ENCODE data around the gene ASPSCR1.

DNA sequence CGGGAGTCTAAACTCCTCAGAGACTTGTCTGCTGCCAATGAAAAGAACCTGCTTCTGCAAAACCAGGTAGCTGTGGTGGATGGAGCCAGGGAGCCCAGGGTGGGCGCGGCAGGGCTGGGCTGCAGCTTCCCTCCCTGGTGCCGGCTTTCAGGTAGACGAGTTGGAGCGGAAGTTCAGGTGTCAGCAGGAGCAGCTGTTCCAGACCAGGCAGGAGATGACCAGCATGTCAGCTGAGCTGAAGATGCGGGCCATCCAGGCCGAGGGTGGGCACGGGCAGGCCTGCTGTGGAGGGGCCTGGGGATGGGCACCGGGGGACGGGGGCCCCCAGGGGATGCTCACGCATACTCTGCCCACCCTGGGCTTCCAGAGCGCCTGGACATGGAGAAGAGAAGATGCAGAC, 50.8 kb downstream of the ASPSCR1 start:
- TF ChIP-seq, protein P1, sequence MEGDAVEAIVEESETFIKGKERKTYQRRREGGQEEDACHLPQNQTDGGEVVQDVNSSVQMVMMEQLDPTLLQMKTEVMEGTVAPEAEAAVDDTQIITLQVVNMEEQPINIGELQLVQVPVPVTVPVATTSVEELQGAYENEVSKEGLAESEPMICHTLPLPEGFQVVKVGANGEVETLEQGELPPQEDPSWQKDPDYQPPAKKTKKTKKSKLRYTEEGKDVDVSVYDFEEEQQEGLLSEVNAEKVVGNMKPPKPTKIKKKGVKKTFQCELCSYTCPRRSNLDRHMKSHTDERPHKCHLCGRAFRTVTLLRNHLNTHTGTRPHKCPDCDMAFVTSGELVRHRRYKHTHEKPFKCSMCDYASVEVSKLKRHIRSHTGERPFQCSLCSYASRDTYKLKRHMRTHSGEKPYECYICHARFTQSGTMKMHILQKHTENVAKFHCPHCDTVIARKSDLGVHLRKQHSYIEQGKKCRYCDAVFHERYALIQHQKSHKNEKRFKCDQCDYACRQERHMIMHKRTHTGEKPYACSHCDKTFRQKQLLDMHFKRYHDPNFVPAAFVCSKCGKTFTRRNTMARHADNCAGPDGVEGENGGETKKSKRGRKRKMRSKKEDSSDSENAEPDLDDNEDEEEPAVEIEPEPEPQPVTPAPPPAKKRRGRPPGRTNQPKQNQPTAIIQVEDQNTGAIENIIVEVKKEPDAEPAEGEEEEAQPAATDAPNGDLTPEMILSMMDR (IDR thresholded peaks at IDR 0.05) = no peak
- TF ChIP-seq POLR2A (IDR thresholded peaks at IDR 0.05) = no peak
